ENCODE data around the gene BCAT1. TPM values are rescaled to one million over a fixed set of nuclear protein-coding genes. Genes with fewer than 3 reads are reported as not detected.
A peak's percentile ranks its signal among the peaks of the same experiment; 100 is the strongest.

The BCAT1 gene
- polyA plus RNA-seq, 2 donors, result 0.38 to 1.0 TPM

GRCh38 chr12:24795699-24796347 lies 153.1 kb downstream of the BCAT1 start:
- H3K4me1 ChIP-seq (ENCODE audit: control insufficient read depth in 2 of 2, insufficient read depth in 2 of 2, low read length in 1 of 2), result no peaks in the 10 kb centered on the region
- peak overlapping the region in 1 of 2 donors; percentile 8 for H3K4me3 ChIP-seq (ENCODE audit: low read depth in 1 of 2, low read length in 2 of 2)
- H3K27me3 ChIP-seq (ENCODE audit: control insufficient read depth in 1 of 2, insufficient read depth in 2 of 2, low read length in 2 of 2), result no peaks in the 10 kb centered on the region
- H3K27ac ChIP-seq (ENCODE audit: low read depth in 2 of 2, low read length in 1 of 2), result no peak overlapping the region
- H3K9me3 ChIP-seq (ENCODE audit: control insufficient read depth in 2 of 2, insufficient read depth in 1 of 2, low read depth in 1 of 2, low read length in 1 of 2), result no peaks in the 10 kb centered on the region
- H3K36me3 ChIP-seq (ENCODE audit: control insufficient read depth in 2 of 2, insufficient read depth in 2 of 2, low read length in 1 of 2), result no peaks in the 10 kb centered on the region
- WGBS, 2 donors, result 34 to 35% methylated on average over 4 of the region's 4 CpGs

GRCh38 chr12:24791622-24792021 lies 157.3 kb downstream of the BCAT1 start:
- Histone ChIP-seq H3K36me3 (ENCODE audit: control insufficient read depth in 2 of 2, insufficient read depth in 2 of 2, low read length in 1 of 2) (no peaks in the 10 kb centered on the region), H3K4me3 (ENCODE audit: low read depth in 1 of 2, low read length in 2 of 2) (no peak overlapping the region), H3K4me1 (ENCODE audit: control insufficient read depth in 2 of 2, insufficient read depth in 2 of 2, low read length in 1 of 2) (no peaks in the 10 kb centered on the region), H3K27ac (ENCODE audit: low read depth in 2 of 2, low read length in 1 of 2) (no peak overlapping the region), H3K9me3 (ENCODE audit: control insufficient read depth in 2 of 2, insufficient read depth in 1 of 2, low read depth in 1 of 2, low read length in 1 of 2) (peaks cover 0 to 2% of the 10 kb centered on the region in 2 donors), H3K27me3 (ENCODE audit: control insufficient read depth in 1 of 2, insufficient read depth in 2 of 2, low read length in 2 of 2) (no peaks in the 10 kb centered on the region)
- 63 to 71% methylated on average over 2 of the region's 2 CpGs for WGBS, 2 donors

GRCh38 chr12:24788886-24789285 lies 160.0 kb downstream of the BCAT1 start:
- no peaks in the 10 kb centered on the region for H3K4me1 ChIP-seq (ENCODE audit: control insufficient read depth in 2 of 2, insufficient read depth in 2 of 2, low read length in 1 of 2)
- no peaks in the 10 kb centered on the region for H3K27me3 ChIP-seq (ENCODE audit: control insufficient read depth in 1 of 2, insufficient read depth in 2 of 2, low read length in 2 of 2)
- H3K4me3 ChIP-seq (ENCODE audit: low read depth in 1 of 2, low read length in 2 of 2), result no peak overlapping the region
- WGBS, 2 donors, result 79 to 83% methylated on average over 3 of the region's 3 CpGs
- peaks cover 0 to 2% of the 10 kb centered on the region in 2 donors for H3K9me3 ChIP-seq (ENCODE audit: control insufficient read depth in 2 of 2, insufficient read depth in 1 of 2, low read depth in 1 of 2, low read length in 1 of 2)
- H3K27ac ChIP-seq (ENCODE audit: low read depth in 2 of 2, low read length in 1 of 2), result no peak overlapping the region
- no peaks in the 10 kb centered on the region for H3K36me3 ChIP-seq (ENCODE audit: control insufficient read depth in 2 of 2, insufficient read depth in 2 of 2, low read length in 1 of 2)

GRCh38 chr12:24780697-24781368 lies 168.1 kb downstream of the BCAT1 start:
- H3K36me3 ChIP-seq (ENCODE audit: control insufficient read depth in 2 of 2, insufficient read depth in 2 of 2, low read length in 1 of 2), result no peaks in the 10 kb centered on the region
- H3K27me3 ChIP-seq (ENCODE audit: control insufficient read depth in 1 of 2, insufficient read depth in 2 of 2, low read length in 2 of 2), result no peaks in the 10 kb centered on the region
- H3K4me3 ChIP-seq (ENCODE audit: low read depth in 1 of 2, low read length in 2 of 2), result no peak overlapping the region
- no peaks in the 10 kb centered on the region for H3K9me3 ChIP-seq (ENCODE audit: control insufficient read depth in 2 of 2, insufficient read depth in 1 of 2, low read depth in 1 of 2, low read length in 1 of 2)
- 64% methylated on average over 5 of the region's 5 CpGs for WGBS, 2 donors
- H3K27ac ChIP-seq (ENCODE audit: low read depth in 2 of 2, low read length in 1 of 2), result no peak overlapping the region
- no peaks in the 10 kb centered on the region for H3K4me1 ChIP-seq (ENCODE audit: control insufficient read depth in 2 of 2, insufficient read depth in 2 of 2, low read length in 1 of 2)

GRCh38 chr12:24778486-24779304 lies 170.2 kb downstream of the BCAT1 start:
- Histone ChIP-seq H3K9me3 (ENCODE audit: control insufficient read depth in 2 of 2, insufficient read depth in 1 of 2, low read depth in 1 of 2, low read length in 1 of 2) (no peaks in the 10 kb centered on the region), H3K27ac (ENCODE audit: low read depth in 2 of 2, low read length in 1 of 2) (no peak overlapping the region), H3K4me1 (ENCODE audit: control insufficient read depth in 2 of 2, insufficient read depth in 2 of 2, low read length in 1 of 2) (no peaks in the 10 kb centered on the region), H3K27me3 (ENCODE audit: control insufficient read depth in 1 of 2, insufficient read depth in 2 of 2, low read length in 2 of 2) (no peaks in the 10 kb centered on the region), H3K4me3 (ENCODE audit: low read depth in 1 of 2, low read length in 2 of 2) (no peak overlapping the region), H3K36me3 (ENCODE audit: control insufficient read depth in 2 of 2, insufficient read depth in 2 of 2, low read length in 1 of 2) (no peaks in the 10 kb centered on the region)
- WGBS, 2 donors, result 57 to 73% methylated on average over 4 of the region's 4 CpGs

- 68 to 69% methylated on average over 8 of the region's 8 CpGs for WGBS, 2 donors
- H3K4me3 ChIP-seq (ENCODE audit: low read depth in 1 of 2, low read length in 2 of 2), result no peak overlapping the region
- no peaks in the 10 kb centered on the region for H3K9me3 ChIP-seq (ENCODE audit: control insufficient read depth in 2 of 2, insufficient read depth in 1 of 2, low read depth in 1 of 2, low read length in 1 of 2)
- no peaks in the 10 kb centered on the region for H3K36me3 ChIP-seq (ENCODE audit: control insufficient read depth in 2 of 2, insufficient read depth in 2 of 2, low read length in 1 of 2)
- no peak overlapping the region for H3K27ac ChIP-seq (ENCODE audit: low read depth in 2 of 2, low read length in 1 of 2)
- no peaks in the 10 kb centered on the region for H3K27me3 ChIP-seq (ENCODE audit: control insufficient read depth in 1 of 2, insufficient read depth in 2 of 2, low read length in 2 of 2)
- no peaks in the 10 kb centered on the region for H3K4me1 ChIP-seq (ENCODE audit: control insufficient read depth in 2 of 2, insufficient read depth in 2 of 2, low read length in 1 of 2)
Measured at GRCh38 chr12:24777359-24777758, 171.5 kb downstream of the BCAT1 start.

GRCh38 chr12:24776861-24777260 lies 172.0 kb downstream of the BCAT1 start:
- Histone ChIP-seq H3K9me3 (ENCODE audit: control insufficient read depth in 2 of 2, insufficient read depth in 1 of 2, low read depth in 1 of 2, low read length in 1 of 2) (no peaks in the 10 kb centered on the region), H3K4me3 (ENCODE audit: low read depth in 1 of 2, low read length in 2 of 2) (no peak overlapping the region), H3K36me3 (ENCODE audit: control insufficient read depth in 2 of 2, insufficient read depth in 2 of 2, low read length in 1 of 2) (no peaks in the 10 kb centered on the region), H3K4me1 (ENCODE audit: control insufficient read depth in 2 of 2, insufficient read depth in 2 of 2, low read length in 1 of 2) (no peaks in the 10 kb centered on the region), H3K27ac (ENCODE audit: low read depth in 2 of 2, low read length in 1 of 2) (no peak overlapping the region), H3K27me3 (ENCODE audit: control insufficient read depth in 1 of 2, insufficient read depth in 2 of 2, low read length in 2 of 2) (no peaks in the 10 kb centered on the region)
- 36 to 46% methylated on average over 2 of the region's 2 CpGs for WGBS, 2 donors

GRCh38 chr12:24775073-24775472 lies 173.8 kb downstream of the BCAT1 start:
- 94 to 97% methylated on average over 5 of the region's 5 CpGs for WGBS, 2 donors
- Histone ChIP-seq H3K4me1 (ENCODE audit: control insufficient read depth in 2 of 2, insufficient read depth in 2 of 2, low read length in 1 of 2) (no peaks in the 10 kb centered on the region), H3K36me3 (ENCODE audit: control insufficient read depth in 2 of 2, insufficient read depth in 2 of 2, low read length in 1 of 2) (no peaks in the 10 kb centered on the region)

GRCh38 chr12:24773996-24774395 lies 174.9 kb downstream of the BCAT1 start:
- H3K9me3 ChIP-seq (ENCODE audit: control insufficient read depth in 2 of 2, insufficient read depth in 1 of 2, low read depth in 1 of 2, low read length in 1 of 2), result no peaks in the 10 kb centered on the region
- no peaks in the 10 kb centered on the region for H3K4me1 ChIP-seq (ENCODE audit: control insufficient read depth in 2 of 2, insufficient read depth in 2 of 2, low read length in 1 of 2)
- H3K36me3 ChIP-seq (ENCODE audit: control insufficient read depth in 2 of 2, insufficient read depth in 2 of 2, low read length in 1 of 2), result no peaks in the 10 kb centered on the region
- no peak overlapping the region for H3K4me3 ChIP-seq (ENCODE audit: low read depth in 1 of 2, low read length in 2 of 2)
- 90 to 96% methylated on average over 3 of the region's 3 CpGs for WGBS, 2 donors
- no peak overlapping the region for H3K27ac ChIP-seq (ENCODE audit: low read depth in 2 of 2, low read length in 1 of 2)
- no peaks in the 10 kb centered on the region for H3K27me3 ChIP-seq (ENCODE audit: control insufficient read depth in 1 of 2, insufficient read depth in 2 of 2, low read length in 2 of 2)

More at GRCh38 chr12:24775073-24775472, 173.8 kb downstream of the BCAT1 start:
- Histone ChIP-seq H3K9me3 (ENCODE audit: control insufficient read depth in 2 of 2, insufficient read depth in 1 of 2, low read depth in 1 of 2, low read length in 1 of 2) (no peaks in the 10 kb centered on the region), H3K27ac (ENCODE audit: low read depth in 2 of 2, low read length in 1 of 2) (no peak overlapping the region), H3K27me3 (ENCODE audit: control insufficient read depth in 1 of 2, insufficient read depth in 2 of 2, low read length in 2 of 2) (no peaks in the 10 kb centered on the region), H3K4me3 (ENCODE audit: low read depth in 1 of 2, low read length in 2 of 2) (no peak overlapping the region)

Measured in esophagus (tissue), 2 donors.